Body of pancreas (tissue), 4 donors: Measurements from ENCODE around the gene PALLD. TPM values are rescaled to one million over a fixed set of nuclear protein-coding genes. Genes with fewer than 3 reads are reported as not detected.

Experiments
- ATAC-seq: fragments of 150-250 bp; one replicate; pipeline ENCODE4 v1.9.1; 2016
- DNase-seq, 4 donors: peaks; one replicate each; pipeline ENCODE4 v3.0.0-alpha.2; 2019
- H3K27ac ChIP-seq, 4 donors: fragments of 200-600 bp; sonication (generic); 1 replicate in 3 of 4; 2 replicates in 1 of 4; pipeline versions ENCODE4 v1.5.1 to v1.6.1; 2016 to 2019; ENCODE audit warnings: mild to moderate bottlenecking in 1 of 4, mixed read lengths in 1 of 4, moderate library complexity in 1 of 4
- H3K27me3 ChIP-seq, 2 donors: fragments of 200-600 bp; sonication (generic); one replicate each; pipeline ENCODE4 v1.6.0; 2016; ENCODE audit warnings: mild to moderate bottlenecking in 1 of 2
- H3K36me3 ChIP-seq, 2 donors: fragments of 200-600 bp; sonication (generic); replicated peaks in 1 of 2; 2 replicates each; pipeline ENCODE4 v1.5.1; 2016; ENCODE audit warnings: low read depth in 2 of 2; ENCODE audit not compliant: insufficient read depth in 1 of 2
- H3K4me1 ChIP-seq: fragments of 200-600 bp; sonication (generic); one replicate; pipeline ENCODE4 v1.6.0; 2016
- H3K4me3 ChIP-seq, 2 donors: fragments of 200-600 bp; sonication (generic); 1 replicate in 1 of 2; 2 replicates in 1 of 2; pipeline ENCODE4 v1.5.1; 2016 to 2019
- H3K9me3 ChIP-seq, 3 donors: fragments of 200-600 bp; sonication (generic); 1 replicate in 2 of 3; 2 replicates in 1 of 3; pipeline ENCODE4 v1.5.1; 2016
- POLR2A ChIP-seq, 3 donors: fragments of 450-650 bp; IDR thresholded peaks; one replicate each; pipeline ENCODE4 v1.6.1; 2016; ENCODE audit warnings: antibody characterized with exemption in 3 of 3, mild to moderate bottlenecking in 2 of 3
- WGBS, 2 donors: methylation state at CpG; one replicate each; pipeline ENCODE4 v1.1.5; 2017; 5-methylcytosine and 5-hydroxymethylcytosine counted together
- intact Hi-C: fragments of 100-400 bp; cut with DNase I; formaldehyde crosslinking; loops from one replicate; pipeline ENCODE4 v1.15.1; 2023
- total RNA-seq, 2 donors: library from RNA; depleted of rRNA; stranded (reverse); fragments of >200 nt; gene quantifications; one replicate each; pipeline ENCODE4 v1.1.0, GENCODE V29; 2016
- TF ChIP-seq, protein P1 (sequence below), 7 experiments: fragments of 450-650 bp in 4 of 7; fragments of 200-600 bp in 3 of 7; sonication (generic) in 3 of 7; IDR thresholded peaks; one replicate each; pipeline ENCODE4 v1.5.1; 2016 to 2019; ENCODE audit warnings: antibody characterized with exemption in 7 of 7

PALLD gene
- total RNA-seq, 2 donors from 2014 or later, result 46.8 to 52.4 TPM

DNA sequence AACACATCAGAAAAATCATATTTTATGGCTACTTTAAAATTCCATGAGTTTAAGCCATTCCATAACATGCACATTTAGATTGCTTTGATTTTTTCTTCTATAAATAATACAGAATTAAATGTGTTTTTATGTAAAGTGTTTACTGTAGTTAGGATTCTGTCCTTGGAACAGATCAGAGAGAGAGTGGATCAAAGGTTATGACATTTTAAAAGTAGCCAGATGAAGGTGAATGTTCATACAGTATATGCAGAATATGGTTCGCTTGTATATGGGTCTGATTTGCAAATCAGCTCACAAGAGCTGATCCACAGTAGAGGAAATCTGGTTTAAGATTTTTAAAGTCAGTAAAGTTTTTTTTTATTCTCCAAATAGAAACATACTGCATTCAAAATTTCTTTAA lies 7.2 kb upstream of the PALLD start:
- WGBS, 2 donors, result 86 to 98% methylated on average over 1 of the region's 1 CpG
- no peaks in the 10 kb centered on the region for H3K9me3 ChIP-seq
- no peaks in the 10 kb centered on the region for H3K27me3 ChIP-seq

DNA sequence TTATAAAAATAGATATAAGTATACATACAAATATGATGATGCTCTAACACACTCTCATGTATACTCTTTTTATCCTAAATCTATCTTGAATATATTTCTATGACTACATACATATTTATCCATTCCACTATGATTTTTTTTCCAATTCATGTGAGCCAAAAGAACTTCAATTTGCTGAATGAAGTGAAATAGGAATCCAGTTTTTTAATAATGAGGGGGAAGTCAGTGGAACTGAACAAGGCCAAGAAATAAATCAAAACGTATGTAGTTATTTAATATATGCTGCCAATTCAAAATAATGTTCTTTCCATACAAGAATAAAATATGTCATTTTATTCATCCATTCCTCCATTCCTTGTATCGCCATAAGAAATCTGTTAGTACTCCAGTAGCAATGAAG lies 6.1 kb upstream of the PALLD start:
- 82 to 86% methylated on average over 2 of the region's 2 CpGs for WGBS, 2 donors
- Histone ChIP-seq H3K36me3 (no peaks in the 10 kb centered on the region), H3K4me1 (no peaks in the 10 kb centered on the region), H3K27ac (no peak overlapping the region), H3K9me3 (no peaks in the 10 kb centered on the region), H3K27me3 (no peaks in the 10 kb centered on the region), H3K4me3 (no peak overlapping the region)
- ATAC-seq, result no peak
- intact Hi-C loops, result no loop called here
- no peak for DNase-seq
- TF ChIP-seq POLR2A (IDR thresholded peaks at IDR 0.05), result no peak
- TF ChIP-seq, protein P1, sequence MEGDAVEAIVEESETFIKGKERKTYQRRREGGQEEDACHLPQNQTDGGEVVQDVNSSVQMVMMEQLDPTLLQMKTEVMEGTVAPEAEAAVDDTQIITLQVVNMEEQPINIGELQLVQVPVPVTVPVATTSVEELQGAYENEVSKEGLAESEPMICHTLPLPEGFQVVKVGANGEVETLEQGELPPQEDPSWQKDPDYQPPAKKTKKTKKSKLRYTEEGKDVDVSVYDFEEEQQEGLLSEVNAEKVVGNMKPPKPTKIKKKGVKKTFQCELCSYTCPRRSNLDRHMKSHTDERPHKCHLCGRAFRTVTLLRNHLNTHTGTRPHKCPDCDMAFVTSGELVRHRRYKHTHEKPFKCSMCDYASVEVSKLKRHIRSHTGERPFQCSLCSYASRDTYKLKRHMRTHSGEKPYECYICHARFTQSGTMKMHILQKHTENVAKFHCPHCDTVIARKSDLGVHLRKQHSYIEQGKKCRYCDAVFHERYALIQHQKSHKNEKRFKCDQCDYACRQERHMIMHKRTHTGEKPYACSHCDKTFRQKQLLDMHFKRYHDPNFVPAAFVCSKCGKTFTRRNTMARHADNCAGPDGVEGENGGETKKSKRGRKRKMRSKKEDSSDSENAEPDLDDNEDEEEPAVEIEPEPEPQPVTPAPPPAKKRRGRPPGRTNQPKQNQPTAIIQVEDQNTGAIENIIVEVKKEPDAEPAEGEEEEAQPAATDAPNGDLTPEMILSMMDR (IDR thresholded peaks at IDR 0.05), result no peak

More for the DNA sequence above, 7.2 kb upstream of the PALLD start:
- TF ChIP-seq POLR2A (IDR thresholded peaks at IDR 0.05), result no peak
- TF ChIP-seq, protein P1 (IDR thresholded peaks at IDR 0.05), result no peak
- intact Hi-C loops, result no loop called here
- no peak for ATAC-seq
- no peak overlapping the region for H3K27ac ChIP-seq
- no peak for DNase-seq
- no peaks in the 10 kb centered on the region for H3K4me1 ChIP-seq
- no peaks in the 10 kb centered on the region for H3K36me3 ChIP-seq
- H3K4me3 ChIP-seq, result no peak overlapping the region

DNA sequence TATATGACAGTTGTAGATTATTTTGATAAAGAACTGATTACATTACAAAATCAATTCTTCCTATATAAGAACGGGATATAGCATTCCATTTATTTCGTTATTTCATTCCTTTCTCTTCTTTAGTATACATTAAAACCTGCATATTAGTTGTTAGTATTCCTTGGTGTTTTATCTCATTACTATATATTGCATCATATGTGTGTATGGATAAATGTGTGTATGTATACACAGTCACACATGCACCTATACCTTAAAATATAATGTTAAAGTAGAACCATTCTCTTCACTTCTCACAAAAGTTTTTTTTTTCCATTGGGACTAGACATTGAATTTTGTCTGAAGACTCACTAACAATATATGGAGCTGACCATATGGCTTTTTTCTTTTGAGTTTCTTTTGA lies 5.3 kb upstream of the PALLD start:
- H3K4me1 ChIP-seq, result no peaks in the 10 kb centered on the region
- TF ChIP-seq POLR2A (IDR thresholded peaks at IDR 0.05), result no peak
- TF ChIP-seq, protein P1 (IDR thresholded peaks at IDR 0.05), result no peak
- H3K27ac ChIP-seq, result no peak overlapping the region
- H3K9me3 ChIP-seq, result no peaks in the 10 kb centered on the region
- H3K4me3 ChIP-seq, result no peak overlapping the region
- ATAC-seq (no peak), DNase-seq (no peak)
- intact Hi-C loops, result no loop called here
- no peaks in the 10 kb centered on the region for H3K27me3 ChIP-seq
- 81 to 86% methylated on average over 2 of the region's 2 CpGs for WGBS, 2 donors
- no peaks in the 10 kb centered on the region for H3K36me3 ChIP-seq

DNA sequence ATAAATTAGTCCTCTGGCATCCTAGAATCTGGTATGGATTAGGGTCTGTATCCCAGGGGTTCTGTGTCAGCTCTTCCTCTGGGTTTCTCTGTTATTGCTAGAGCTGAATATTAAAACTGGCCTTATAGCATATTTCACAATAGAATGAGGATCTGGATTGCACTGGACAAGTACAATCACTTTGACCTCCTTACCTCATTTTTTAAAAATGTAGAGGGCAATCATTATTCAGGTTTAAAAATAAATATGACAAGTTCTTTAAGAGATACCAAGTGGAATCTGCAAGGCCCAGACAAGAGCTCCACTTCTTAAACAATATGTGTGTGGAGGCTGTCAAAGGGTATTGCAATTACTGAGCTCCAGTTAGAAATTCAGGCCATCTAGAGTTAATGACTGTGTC lies 1.4 kb downstream of the PALLD start:
- intact Hi-C loops, result no loop called here
- H3K27me3 ChIP-seq, result no peaks in the 10 kb centered on the region
- DNase-seq, result no peak
- peaks cover 8% of the 10 kb centered on the region for H3K4me1 ChIP-seq
- ATAC-seq, result no peak
- no peaks in the 10 kb centered on the region for H3K36me3 ChIP-seq
- H3K9me3 ChIP-seq, result no peaks in the 10 kb centered on the region
- H3K27ac ChIP-seq, result no peak overlapping the region
- TF ChIP-seq POLR2A (IDR thresholded peaks at IDR 0.05), result no peak
- TF ChIP-seq, protein P1 (IDR thresholded peaks at IDR 0.05), result no peak
- no peak overlapping the region for H3K4me3 ChIP-seq

DNA sequence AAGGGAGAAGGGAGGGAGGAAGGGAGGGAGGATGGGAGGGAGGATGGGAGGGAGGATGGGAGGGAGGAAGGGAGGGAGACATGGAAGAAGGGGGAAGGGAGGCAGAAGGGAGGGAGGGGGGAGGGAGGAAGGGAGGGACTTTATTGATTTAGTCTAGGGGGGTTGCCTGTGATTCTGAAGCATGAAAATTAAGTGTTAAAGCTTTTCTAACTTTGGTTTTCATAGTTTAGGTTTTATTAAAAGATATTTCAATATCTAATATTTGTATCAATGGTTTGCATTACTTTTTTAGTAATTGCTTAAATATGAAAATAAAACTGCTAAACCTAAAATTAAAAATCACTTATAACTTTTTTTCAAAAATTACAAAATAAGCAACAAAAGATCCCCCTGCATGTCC lies 2.4 kb downstream of the PALLD start:
- Histone ChIP-seq H3K27ac (no peak overlapping the region), H3K4me3 (no peak overlapping the region), H3K4me1 (peaks cover 8% of the 10 kb centered on the region), H3K27me3 (no peaks in the 10 kb centered on the region), H3K9me3 (no peaks in the 10 kb centered on the region), H3K36me3 (no peaks in the 10 kb centered on the region)
- intact Hi-C loops, result no loop called here
- no peak for ATAC-seq
- no peak for TF ChIP-seq POLR2A (IDR thresholded peaks at IDR 0.05)
- TF ChIP-seq, protein P1 (IDR thresholded peaks at IDR 0.05), result no peak
- DNase-seq, result no peak
